NCI-H1092 (cell line): ENCODE results near the gene CASS4.

Experiments used
- DNase-seq: peaks from one replicate; lab custom pipeline; 2025; lab: John Stamatoyannopoulos, UW

The CASS4 gene

GRCh38 chr20:56424931-56425330 is 12.9 kb downstream of the CASS4 start:
- no peak for DNase-seq

GRCh38 chr20:56426026-56426425 is 14.0 kb downstream of the CASS4 start:
- no peak for DNase-seq

- no peak for DNase-seq
Measured at GRCh38 chr20:56426926-56427325, 14.9 kb downstream of the CASS4 start.

GRCh38 chr20:56427797-56428196 is 15.7 kb downstream of the CASS4 start:
- DNase-seq, result no peak

GRCh38 chr20:56428410-56428809 is 16.4 kb downstream of the CASS4 start:
- DNase-seq, result no peak

GRCh38 chr20:56428881-56429280 is 16.8 kb downstream of the CASS4 start:
- no peak for DNase-seq

- DNase-seq, result no peak
Measured at GRCh38 chr20:56429502-56429901, 17.4 kb downstream of the CASS4 start.

- no peak for DNase-seq
Measured at GRCh38 chr20:56429941-56430340, 17.9 kb downstream of the CASS4 start.

- DNase-seq, result no peak
Measured at GRCh38 chr20:56430461-56430860, 18.4 kb downstream of the CASS4 start.

GRCh38 chr20:56430957-56431356 is 18.9 kb downstream of the CASS4 start:
- no peak for DNase-seq

GRCh38 chr20:56431471-56431870 is 19.4 kb downstream of the CASS4 start:
- no peak for DNase-seq

- no peak for DNase-seq
Measured at GRCh38 chr20:56433221-56433879, 21.3 kb downstream of the CASS4 start.

- no peak for DNase-seq
Measured at GRCh38 chr20:56433880-56434255, 21.8 kb downstream of the CASS4 start.

- DNase-seq, result no peak
Measured at GRCh38 chr20:56437196-56437960, 25.3 kb downstream of the CASS4 start.

- DNase-seq, result no peak
Measured at GRCh38 chr20:56438284-56438683, 26.2 kb downstream of the CASS4 start.

- DNase-seq, result no peak
Measured at GRCh38 chr20:56439771-56440291, 27.8 kb downstream of the CASS4 start.

- DNase-seq, result no peak
Measured at GRCh38 chr20:56440346-56441007, 28.4 kb downstream of the CASS4 start.

- no peak for DNase-seq
Measured at GRCh38 chr20:56442389-56443365, 30.6 kb downstream of the CASS4 start.

GRCh38 chr20:56443654-56444540 is 31.8 kb downstream of the CASS4 start:
- DNase-seq, result no peak

- no peak for DNase-seq
Measured at GRCh38 chr20:56445130-56445529, 33.1 kb downstream of the CASS4 start.

- no peak for DNase-seq
Measured at GRCh38 chr20:56445540-56445939, 33.5 kb downstream of the CASS4 start.
